GM10248 (cell line): Measurements from ENCODE around the gene ADAMTSL3.
"Not testable (repeated sequence)": the region's sequence is repeated elsewhere in the genome, so short reads cannot be mapped to it uniquely, and the experiment has no call there.

ENCODE experiments used
- CTCF ChIA-PET: fragments of 300-600 bp; sonication (Branson Sonifier 250); formaldehyde crosslinking; extraction: SDS; loops from one replicate; lab custom pipeline; 2021; ENCODE audit warnings: antibody characterized with exemption; lab: Yijun Ruan, JAX
- POLR2A ChIA-PET: fragments of 350-650 bp; sonication (Branson Sonifier 250); formaldehyde crosslinking; extraction: SDS; loops from one replicate; lab custom pipeline; 2020; ENCODE audit warnings: antibody characterized with exemption; lab: Yijun Ruan, JAX
- DNase-seq: peaks from one replicate; pipeline ENCODE4 v3.0.0; 2012; ENCODE audit errors: extremely low spot score
- TF ChIP-seq, protein P1 (sequence below): IDR thresholded peaks from 2 replicates; pipeline ENCODE4 v1.5.1; 2012; ENCODE audit warnings: mild to moderate bottlenecking, low read depth; ENCODE audit errors: extremely low read depth, missing control alignments, control extremely low read depth

Gene ADAMTSL3

DNA sequence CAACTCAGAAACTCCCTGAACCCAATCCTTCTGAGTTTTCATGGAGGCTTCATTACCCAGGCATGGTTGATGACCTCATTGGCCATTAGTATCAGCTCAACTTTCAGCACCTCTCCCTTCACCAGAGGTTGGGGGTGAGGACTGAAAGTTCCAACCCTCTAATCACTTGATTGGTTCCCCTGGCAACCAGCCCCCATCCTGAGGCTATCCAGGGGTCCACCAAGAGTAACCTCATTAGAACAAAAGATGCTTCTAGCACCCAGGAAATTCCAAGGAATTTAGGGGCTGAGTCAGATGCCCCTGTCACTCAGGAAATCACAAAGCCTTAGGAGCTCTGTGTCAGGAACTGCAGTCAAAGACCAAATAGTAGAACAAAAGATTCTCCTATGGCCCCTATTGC lies 43.8 kb downstream of the ADAMTSL3 start:
- no peak for DNase-seq
- CTCF ChIA-PET, result interaction anchor here (1.0 kb wide), 1 partner anchor 14 kb away, joined by 3 read pairs; no protein-coding TSS in a partner anchor

DNA sequence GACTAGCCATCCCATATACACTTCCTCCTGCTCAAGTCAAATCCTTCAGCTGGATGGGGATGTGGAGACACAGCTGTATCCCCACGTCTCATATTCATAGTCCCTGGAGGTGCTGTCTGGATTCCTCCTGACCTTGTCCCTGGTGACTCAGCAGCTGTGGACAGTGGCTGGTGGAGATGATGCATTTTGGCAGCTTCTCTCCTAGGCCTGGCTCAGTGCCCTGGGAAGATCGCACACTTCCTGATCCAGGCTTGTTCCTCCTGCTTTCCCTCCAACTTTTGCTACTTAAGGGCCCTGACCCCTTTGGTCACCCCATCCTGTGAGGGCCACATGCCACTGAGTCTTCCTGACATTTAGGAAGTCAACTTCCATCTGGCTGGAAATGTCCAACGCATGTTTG lies 44.4 kb downstream of the ADAMTSL3 start:
- CTCF ChIA-PET, result no interaction called here
- DNase-seq, result no peak

More for the DNA sequence above, 43.8 kb downstream of the ADAMTSL3 start:
- TF ChIP-seq, protein P1, sequence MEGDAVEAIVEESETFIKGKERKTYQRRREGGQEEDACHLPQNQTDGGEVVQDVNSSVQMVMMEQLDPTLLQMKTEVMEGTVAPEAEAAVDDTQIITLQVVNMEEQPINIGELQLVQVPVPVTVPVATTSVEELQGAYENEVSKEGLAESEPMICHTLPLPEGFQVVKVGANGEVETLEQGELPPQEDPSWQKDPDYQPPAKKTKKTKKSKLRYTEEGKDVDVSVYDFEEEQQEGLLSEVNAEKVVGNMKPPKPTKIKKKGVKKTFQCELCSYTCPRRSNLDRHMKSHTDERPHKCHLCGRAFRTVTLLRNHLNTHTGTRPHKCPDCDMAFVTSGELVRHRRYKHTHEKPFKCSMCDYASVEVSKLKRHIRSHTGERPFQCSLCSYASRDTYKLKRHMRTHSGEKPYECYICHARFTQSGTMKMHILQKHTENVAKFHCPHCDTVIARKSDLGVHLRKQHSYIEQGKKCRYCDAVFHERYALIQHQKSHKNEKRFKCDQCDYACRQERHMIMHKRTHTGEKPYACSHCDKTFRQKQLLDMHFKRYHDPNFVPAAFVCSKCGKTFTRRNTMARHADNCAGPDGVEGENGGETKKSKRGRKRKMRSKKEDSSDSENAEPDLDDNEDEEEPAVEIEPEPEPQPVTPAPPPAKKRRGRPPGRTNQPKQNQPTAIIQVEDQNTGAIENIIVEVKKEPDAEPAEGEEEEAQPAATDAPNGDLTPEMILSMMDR, result no peak
- POLR2A ChIA-PET, result interaction anchor here (0.5 kb wide), 1 partner anchor 1159 kb away, joined by 3 read pairs; no protein-coding TSS in a partner anchor

DNA sequence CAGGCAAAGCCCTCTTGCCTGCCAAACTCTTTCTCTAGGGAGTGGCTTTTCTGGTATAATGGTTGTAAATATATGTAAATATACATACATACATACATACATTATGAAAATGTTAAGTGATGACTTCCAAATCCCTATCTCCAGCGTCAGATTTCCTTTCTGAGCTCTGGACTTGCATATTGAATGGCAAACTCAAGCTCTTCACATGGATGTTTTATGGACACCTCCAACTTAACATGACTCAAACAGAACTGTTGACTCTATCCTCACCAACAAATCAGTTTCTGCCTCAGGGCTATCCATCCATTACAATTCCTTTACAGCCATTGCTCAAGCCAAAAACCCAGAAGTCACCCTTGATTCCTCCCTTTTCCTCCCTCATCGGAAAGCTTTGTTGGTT lies 45.1 kb downstream of the ADAMTSL3 start:
- ChIA-PET CTCF (no interaction called here), POLR2A (no interaction called here)
- TF ChIP-seq, protein P1, result no peak
- DNase-seq, result no peak

More for the DNA sequence above, 44.4 kb downstream of the ADAMTSL3 start:
- TF ChIP-seq, protein P1, result no peak
- POLR2A ChIA-PET, result no interaction called here

DNA sequence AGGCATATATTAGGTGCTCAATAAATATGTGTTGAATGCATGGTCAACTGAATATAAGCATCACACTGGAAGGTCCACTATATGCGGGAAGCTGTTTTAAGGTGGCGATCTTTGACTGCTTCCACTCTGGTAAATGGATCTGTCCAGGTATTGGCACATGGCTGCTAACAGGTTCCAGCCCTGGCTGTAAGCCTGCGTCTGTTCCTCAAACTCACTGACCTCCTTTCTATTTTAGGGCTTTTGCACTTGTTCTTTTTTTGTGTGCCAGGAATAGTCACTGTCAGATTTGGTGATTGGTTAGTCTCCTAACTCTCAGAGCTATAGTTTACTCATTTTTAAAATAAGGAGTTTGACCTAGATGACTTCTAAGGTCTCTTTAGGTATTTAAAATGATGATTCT lies 46.2 kb downstream of the ADAMTSL3 start:
- TF ChIP-seq, protein P1, result no peak
- no peak for DNase-seq
- CTCF ChIA-PET, result no interaction called here
- POLR2A ChIA-PET, result no interaction called here

DNA sequence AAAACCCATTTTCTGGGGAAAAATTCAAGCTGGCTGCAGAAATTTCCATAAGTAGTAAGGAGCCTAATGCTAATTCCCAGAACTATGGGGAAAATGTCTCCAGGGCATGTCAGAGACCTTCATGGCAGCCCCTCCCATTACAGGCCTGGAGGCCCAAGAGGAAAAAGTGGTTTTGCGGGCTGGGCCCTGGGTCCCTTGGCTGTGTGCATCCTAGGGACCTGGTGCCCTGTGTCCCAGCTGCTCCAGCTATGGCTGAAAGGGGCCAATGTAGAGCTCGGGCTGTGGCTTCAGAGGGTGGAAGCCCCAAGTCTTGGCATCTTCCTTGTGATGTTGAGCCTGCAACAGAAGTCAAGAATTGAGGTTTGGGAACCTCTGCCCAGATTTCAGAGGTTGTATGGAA lies 48.4 kb downstream of the ADAMTSL3 start:
- DNase-seq, CTCF ChIA-PET, POLR2A ChIA-PET: not testable (repeated sequence)

DNA sequence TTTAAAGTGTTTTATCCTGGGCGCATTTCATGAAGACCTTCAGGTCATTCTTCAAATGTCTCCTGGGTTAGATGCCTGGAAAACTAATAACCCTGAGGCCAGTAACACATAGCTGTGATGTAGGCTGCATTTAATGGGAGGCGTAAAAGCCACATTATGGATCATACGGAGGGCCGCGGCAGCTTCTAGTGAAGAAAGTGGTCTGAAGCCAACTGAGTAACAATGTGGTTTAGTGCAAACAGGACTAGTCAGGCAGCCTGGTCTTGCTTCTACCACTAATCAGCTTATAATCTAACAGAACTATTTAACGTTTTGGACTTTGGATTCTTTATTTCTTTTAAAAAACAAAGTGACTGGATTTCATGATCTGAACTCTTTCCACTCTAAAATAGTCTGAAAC lies 54.4 kb downstream of the ADAMTSL3 start:
- TF ChIP-seq, protein P1, result no peak
- ChIA-PET CTCF (interaction anchor here (1.1 kb wide), 1 partner anchor 26 kb away, joined by 3 read pairs; no protein-coding TSS in a partner anchor), POLR2A (no interaction called here)
- no peak for DNase-seq

DNA sequence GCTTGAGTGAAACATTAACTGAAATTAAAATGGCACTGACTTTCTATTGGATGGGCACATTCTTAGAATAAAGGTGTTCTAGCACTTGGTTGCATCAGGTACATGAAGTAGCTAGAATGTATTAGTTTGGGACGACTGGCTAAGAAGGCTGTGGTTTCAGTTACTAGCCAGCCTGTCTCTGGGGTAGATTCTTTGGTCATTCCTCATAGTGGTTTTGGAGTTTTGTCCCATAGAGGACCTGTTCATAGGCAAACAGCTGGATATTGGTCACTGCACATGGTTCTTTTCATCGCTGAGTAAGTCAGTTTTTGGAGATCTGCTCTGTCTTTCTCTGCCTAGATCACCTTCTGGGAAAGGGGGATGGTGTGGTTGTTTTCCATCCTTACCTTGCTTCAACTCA lies 55.3 kb downstream of the ADAMTSL3 start:
- DNase-seq, result no peak
- CTCF ChIA-PET, result interaction anchor here (1.0 to 1.1 kb wide), 2 partner anchors 13 to 25 kb away, joined by 3 read pairs; no protein-coding TSS in a partner anchor
- POLR2A ChIA-PET, result no interaction called here
- TF ChIP-seq, protein P1, result no peak
